Measurements from ENCODE around the gene CD14.
"Not testable (repeated sequence)": the region's sequence is repeated elsewhere in the genome, so short reads cannot be mapped to it uniquely, and the experiment has no call there.

CD14 gene

DNA sequence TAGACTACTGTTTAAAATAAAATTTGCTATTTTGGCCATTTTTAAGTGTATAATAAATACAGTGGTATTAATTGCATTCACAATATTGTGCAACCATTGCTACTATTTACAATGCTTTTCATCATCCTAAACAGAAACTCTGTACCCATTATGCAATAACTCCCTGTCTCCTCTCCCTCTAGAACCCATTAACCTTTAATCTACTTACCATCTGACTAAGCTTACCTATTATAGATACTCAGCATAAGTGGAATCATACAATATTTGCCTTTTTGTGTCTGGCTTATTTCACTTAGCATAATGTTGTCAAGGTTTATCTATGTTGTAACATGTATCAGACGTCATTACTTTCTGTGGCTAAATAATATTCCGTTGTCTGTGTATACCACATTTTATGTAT is 25.9 kb downstream of the CD14 start:
- no peak for DNase-seq (ENCODE audit: low read depth)
- no peak for TF ChIP-seq CTCF (IDR thresholded peaks at IDR 0.05; ENCODE audit: control insufficient read depth, extremely low read depth, insufficient read depth)
- H3K4me3 ChIP-seq (ENCODE audit: low read depth, low read length), result no peak overlapping the region

DNA sequence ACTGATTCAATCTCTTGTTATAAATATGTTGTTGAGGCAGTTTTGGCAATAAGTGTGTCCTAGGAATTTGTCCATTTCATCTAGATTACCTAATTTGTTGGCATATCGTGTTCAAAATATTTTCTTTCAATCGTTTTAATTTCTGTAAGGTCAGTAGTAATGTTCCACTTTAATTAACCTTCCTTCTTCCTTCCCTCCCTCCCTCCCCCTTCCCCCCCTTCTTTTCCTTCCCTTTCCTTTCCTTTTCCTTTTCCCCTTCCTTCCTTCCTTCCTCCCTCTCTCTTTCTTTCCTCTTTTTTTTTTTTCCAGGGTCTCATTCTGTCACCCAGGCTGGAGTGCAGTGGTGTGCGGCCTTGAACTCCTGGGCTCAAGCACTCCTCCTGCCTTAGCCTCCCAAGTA is 27.1 kb downstream of the CD14 start:
- no peak for DNase-seq (ENCODE audit: low read depth)
- TF ChIP-seq CTCF (IDR thresholded peaks at IDR 0.05; ENCODE audit: control insufficient read depth, extremely low read depth, insufficient read depth), result no peak
- no peak overlapping the region for H3K4me3 ChIP-seq (ENCODE audit: low read depth, low read length)

GRCh38 chr5:140603734-140604133 is 29.2 kb downstream of the CD14 start:
- TF ChIP-seq CTCF (IDR thresholded peaks at IDR 0.05; ENCODE audit: control insufficient read depth, extremely low read depth, insufficient read depth), result no peak
- DNase-seq (ENCODE audit: low read depth), result no peak
- H3K4me3 ChIP-seq (ENCODE audit: low read depth, low read length), result no peak overlapping the region

DNA sequence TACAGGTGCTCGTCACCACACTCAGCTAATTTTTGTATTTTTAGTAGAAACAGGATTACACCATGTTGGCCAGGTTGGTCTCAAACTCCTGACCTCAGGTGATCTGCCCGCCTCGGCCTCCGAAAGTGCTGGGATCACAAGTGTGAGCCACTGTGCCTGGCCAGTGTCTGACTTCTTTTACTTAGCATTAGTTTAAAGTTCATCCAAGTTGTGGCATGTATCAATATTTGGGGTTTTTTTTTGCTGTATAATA is 29.6 kb downstream of the CD14 start:
- H3K4me3 ChIP-seq (ENCODE audit: low read depth, low read length); DNase-seq (ENCODE audit: low read depth): not testable (repeated sequence)

GRCh38 chr5:140602147-140602546 is 30.8 kb downstream of the CD14 start:
- no peak for TF ChIP-seq CTCF (IDR thresholded peaks at IDR 0.05; ENCODE audit: control insufficient read depth, extremely low read depth, insufficient read depth)
- DNase-seq (ENCODE audit: low read depth), result no peak
- H3K4me3 ChIP-seq (ENCODE audit: low read depth, low read length), result no peak overlapping the region

- H3K4me3 ChIP-seq (ENCODE audit: low read depth, low read length), result no peak overlapping the region
- TF ChIP-seq CTCF (IDR thresholded peaks at IDR 0.05; ENCODE audit: control insufficient read depth, extremely low read depth, insufficient read depth), result no peak
- DNase-seq (ENCODE audit: low read depth), result no peak
These were observed 32.9 kb downstream of the CD14 start for GRCh38 chr5:140600096-140600495.

GRCh38 chr5:140598836-140599235 is 34.1 kb downstream of the CD14 start:
- no peak for DNase-seq (ENCODE audit: low read depth)

More at GRCh38 chr5:140598836-140599235, 34.1 kb downstream of the CD14 start:
- H3K4me3 ChIP-seq (ENCODE audit: low read depth, low read length), result no peak overlapping the region
- TF ChIP-seq CTCF (IDR thresholded peaks at IDR 0.05; ENCODE audit: control insufficient read depth, extremely low read depth, insufficient read depth), result no peak

All from LNCaP clone FGC (cell line).